ENCODE measurements around the gene SLC30A7. TPM values are rescaled to one million over a fixed set of nuclear protein-coding genes. Genes with fewer than 3 reads are reported as not detected.
"Not testable (repeated sequence)": the region's sequence is repeated elsewhere in the genome, so short reads cannot be mapped to it uniquely, and the experiment has no call there.

SLC30A7 gene
- total and polyA plus RNA-seq, 3 donors from 2014 or later, result 7.1 to 14.7 (median 14.1) TPM

DNA sequence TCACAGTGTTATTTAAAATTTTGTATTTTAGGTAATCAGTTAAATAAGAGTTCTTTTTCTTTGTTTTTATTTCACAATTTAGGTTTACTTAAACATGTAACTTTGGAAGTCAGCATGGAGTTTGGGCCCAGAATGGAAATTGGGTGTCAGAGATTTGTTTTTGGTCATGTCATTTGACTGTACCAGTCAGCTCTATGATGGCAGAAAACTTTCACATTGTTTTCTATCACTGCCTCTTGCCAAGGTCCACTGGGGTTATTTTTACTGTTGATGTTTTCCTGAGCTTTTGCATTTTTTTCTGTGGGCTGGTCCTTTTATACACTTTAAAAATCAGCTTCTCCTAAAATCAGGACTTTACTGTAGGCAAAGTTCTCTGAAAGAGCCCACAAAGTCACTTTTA is 54.4 kb downstream of the SLC30A7 start:
- intact Hi-C loops (cut with DNase I; ENCODE audit: low total_unique reads), result no loop called here
- H3K9me3 ChIP-seq, result no peaks in the 10 kb centered on the region
- DNase-seq, result no peak
- TF ChIP-seq, protein P1, sequence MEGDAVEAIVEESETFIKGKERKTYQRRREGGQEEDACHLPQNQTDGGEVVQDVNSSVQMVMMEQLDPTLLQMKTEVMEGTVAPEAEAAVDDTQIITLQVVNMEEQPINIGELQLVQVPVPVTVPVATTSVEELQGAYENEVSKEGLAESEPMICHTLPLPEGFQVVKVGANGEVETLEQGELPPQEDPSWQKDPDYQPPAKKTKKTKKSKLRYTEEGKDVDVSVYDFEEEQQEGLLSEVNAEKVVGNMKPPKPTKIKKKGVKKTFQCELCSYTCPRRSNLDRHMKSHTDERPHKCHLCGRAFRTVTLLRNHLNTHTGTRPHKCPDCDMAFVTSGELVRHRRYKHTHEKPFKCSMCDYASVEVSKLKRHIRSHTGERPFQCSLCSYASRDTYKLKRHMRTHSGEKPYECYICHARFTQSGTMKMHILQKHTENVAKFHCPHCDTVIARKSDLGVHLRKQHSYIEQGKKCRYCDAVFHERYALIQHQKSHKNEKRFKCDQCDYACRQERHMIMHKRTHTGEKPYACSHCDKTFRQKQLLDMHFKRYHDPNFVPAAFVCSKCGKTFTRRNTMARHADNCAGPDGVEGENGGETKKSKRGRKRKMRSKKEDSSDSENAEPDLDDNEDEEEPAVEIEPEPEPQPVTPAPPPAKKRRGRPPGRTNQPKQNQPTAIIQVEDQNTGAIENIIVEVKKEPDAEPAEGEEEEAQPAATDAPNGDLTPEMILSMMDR (IDR thresholded peaks at IDR 0.05), result no peak
- TF ChIP-seq POLR2A (IDR thresholded peaks at IDR 0.05), result no peak
- H3K27me3 ChIP-seq, result no peaks in the 10 kb centered on the region
- H3K4me1 ChIP-seq, result no peaks in the 10 kb centered on the region
- no peak overlapping the region for H3K27ac ChIP-seq
- H3K4me3 ChIP-seq, result no peak overlapping the region
- no peaks in the 10 kb centered on the region for H3K36me3 ChIP-seq (ENCODE audit: low read depth, missing control alignments)

DNA sequence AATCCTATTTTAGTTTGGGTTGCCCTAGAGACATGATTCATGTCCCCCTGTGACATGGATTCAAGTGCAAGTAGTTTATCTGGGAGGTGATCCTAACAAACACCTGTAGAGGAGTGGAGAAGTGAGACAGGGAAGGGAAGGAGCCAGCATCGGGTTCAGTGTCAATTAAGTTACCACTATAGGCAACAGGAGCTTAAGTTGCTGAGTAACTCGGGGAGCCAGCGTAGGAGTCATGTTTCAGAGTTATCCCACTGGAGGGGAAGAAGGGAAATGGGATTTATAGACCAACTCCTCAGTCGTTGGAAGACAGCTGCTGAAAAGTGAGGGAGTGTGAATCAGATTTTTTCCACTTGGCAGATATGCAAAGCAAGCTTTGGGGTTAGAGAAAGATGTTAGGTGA is 54.9 kb downstream of the SLC30A7 start:
- DNase-seq, result no peak
- intact Hi-C loops (cut with DNase I; ENCODE audit: low total_unique reads), result no loop called here
- Histone ChIP-seq H3K36me3 (ENCODE audit: low read depth, missing control alignments) (no peaks in the 10 kb centered on the region), H3K27ac (no peak overlapping the region), H3K9me3 (no peaks in the 10 kb centered on the region), H3K4me3 (no peak overlapping the region), H3K4me1 (no peaks in the 10 kb centered on the region), H3K27me3 (no peaks in the 10 kb centered on the region)
- WGBS, 2 donors, result 51 to 62% methylated on average over 4 of the region's 4 CpGs
- TF ChIP-seq POLR2A (IDR thresholded peaks at IDR 0.05), result no peak
- TF ChIP-seq, protein P1 (IDR thresholded peaks at IDR 0.05), result no peak

DNA sequence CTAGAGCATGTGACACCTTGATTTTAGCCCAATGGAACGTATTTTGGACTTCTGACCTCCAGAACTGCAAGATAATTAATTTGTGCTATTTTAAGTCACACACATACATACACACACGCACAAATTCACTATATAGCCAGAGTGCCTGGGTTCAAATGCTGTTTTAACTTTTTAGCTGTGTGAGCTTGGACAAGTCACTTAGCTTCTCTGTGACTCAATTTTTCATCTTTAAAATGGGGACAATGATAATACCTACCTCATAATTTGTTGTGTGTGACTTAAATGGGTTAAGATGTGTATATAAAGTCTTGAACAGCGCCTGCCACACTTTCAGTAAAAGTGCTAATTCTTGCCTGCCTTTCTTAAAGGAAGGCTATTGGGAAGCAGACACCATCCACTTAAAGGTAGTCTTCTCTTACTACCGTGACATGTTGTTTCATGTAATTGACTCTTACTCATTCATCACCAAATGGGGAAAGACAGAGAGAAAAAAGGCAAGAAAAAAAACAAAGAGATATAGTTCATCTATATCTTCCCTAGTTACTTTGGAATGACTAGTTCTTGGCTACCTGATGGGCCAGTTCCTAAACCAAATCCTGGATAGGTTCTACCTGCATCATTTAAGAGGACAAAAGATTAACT is 56.3 kb downstream of the SLC30A7 start:
- H3K36me3 ChIP-seq (ENCODE audit: low read depth, missing control alignments), result no peaks in the 10 kb centered on the region
- H3K4me3 ChIP-seq, result no peak overlapping the region
- no peak for DNase-seq
- H3K27me3 ChIP-seq, result no peaks in the 10 kb centered on the region
- H3K27ac ChIP-seq, result no peak overlapping the region
- H3K4me1 ChIP-seq, result no peaks in the 10 kb centered on the region
- no peaks in the 10 kb centered on the region for H3K9me3 ChIP-seq
- TF ChIP-seq, protein P1 (IDR thresholded peaks at IDR 0.05), result no peak
- no peak for TF ChIP-seq POLR2A (IDR thresholded peaks at IDR 0.05)
- intact Hi-C loops (cut with DNase I; ENCODE audit: low total_unique reads), result no loop called here
- WGBS, 2 donors, result 94 to 96% methylated on average over 4 of the region's 4 CpGs

DNA sequence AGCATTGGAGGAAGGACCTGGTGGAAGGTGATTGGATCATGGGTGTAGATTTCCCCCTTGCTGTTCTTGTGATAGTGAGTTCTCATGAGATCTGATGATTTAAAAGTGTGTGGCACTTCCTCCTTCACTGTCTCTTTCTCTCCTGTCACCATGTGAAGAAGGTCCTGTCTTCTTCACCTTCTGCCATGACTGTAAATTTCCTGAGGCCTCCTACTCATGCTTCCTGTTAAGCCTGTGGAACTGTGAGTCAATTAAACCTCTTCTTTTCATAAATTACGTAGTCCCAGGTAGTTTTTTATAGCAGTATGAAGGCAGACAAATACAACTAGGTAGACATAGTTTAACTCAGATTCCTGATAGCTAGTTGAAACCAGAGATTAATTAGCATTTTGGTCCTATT is 57.1 kb downstream of the SLC30A7 start:
- H3K27ac ChIP-seq; H3K4me3 ChIP-seq; DNase-seq; H3K4me1 ChIP-seq; intact Hi-C loops (cut with DNase I; ENCODE audit: low total_unique reads); H3K36me3 ChIP-seq (ENCODE audit: low read depth, missing control alignments); H3K9me3 ChIP-seq; H3K27me3 ChIP-seq: not testable (repeated sequence)
- WGBS, 2 donors, result 88 to 94% methylated on average over 1 of the region's 1 CpG

DNA sequence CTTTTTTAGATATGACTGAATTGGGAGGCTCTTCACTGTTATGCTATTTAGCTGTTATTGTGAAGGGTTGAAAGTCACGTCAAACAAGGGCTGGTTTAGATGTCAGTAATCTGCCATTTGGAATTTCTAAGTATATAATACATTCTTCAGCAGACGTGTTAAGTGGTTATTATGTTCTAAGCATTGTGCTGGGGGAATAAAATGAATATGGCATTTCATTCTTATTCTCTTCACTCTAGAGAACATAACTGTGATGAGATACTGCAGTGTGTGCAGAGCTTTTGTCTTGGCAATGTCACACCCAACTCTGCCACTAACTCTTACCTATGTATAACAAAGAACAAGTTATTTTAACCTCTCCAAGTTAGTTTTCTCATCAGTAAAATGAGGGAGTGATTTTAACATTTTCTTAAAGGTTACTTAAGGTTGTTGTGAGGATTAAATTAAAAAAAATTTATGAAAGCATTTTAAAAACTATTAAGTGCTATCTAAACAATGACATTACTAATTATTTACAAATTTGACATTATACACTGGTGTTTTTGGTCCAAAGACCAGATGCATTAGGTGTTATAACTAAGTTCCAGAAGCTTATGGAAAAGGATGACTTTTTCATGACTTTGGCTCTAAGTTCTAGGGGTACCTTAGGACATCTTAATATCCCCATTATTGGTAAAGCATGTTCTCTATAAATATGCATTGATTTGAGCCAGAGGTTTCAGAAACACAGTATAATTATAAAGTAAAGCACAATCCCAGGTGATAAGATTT is 58.3 kb downstream of the SLC30A7 start:
- intact Hi-C loops (cut with DNase I; ENCODE audit: low total_unique reads), result no loop called here
- no peak overlapping the region for H3K27ac ChIP-seq
- no peak for DNase-seq
- TF ChIP-seq POLR2A (IDR thresholded peaks at IDR 0.05), result no peak
- TF ChIP-seq, protein P1 (IDR thresholded peaks at IDR 0.05), result no peak
- no peaks in the 10 kb centered on the region for H3K9me3 ChIP-seq
- no peaks in the 10 kb centered on the region for H3K27me3 ChIP-seq
- no peaks in the 10 kb centered on the region for H3K36me3 ChIP-seq (ENCODE audit: low read depth, missing control alignments)
- WGBS, 2 donors, result 91 to 96% methylated on average over 2 of the region's 2 CpGs
- no peak overlapping the region for H3K4me3 ChIP-seq
- no peaks in the 10 kb centered on the region for H3K4me1 ChIP-seq

Measured in testis (tissue), 3 donors.